D721Med (cell line): Measurements from ENCODE around the gene DIP2A.

Experiments
- DNase-seq: peaks from one replicate; pipeline ENCODE4 v3.0.0; 2011; ENCODE audit warnings: low spot score; ENCODE audit not compliant: insufficient read length
- FAIRE-seq: peaks from 2 replicates; lab custom pipeline; 2011; peaks lifted over from hg19 to GRCh38; lab: Jason Lieb, UNC
- TF ChIP-seq, protein P1 (sequence below): IDR thresholded peaks from 2 replicates; pipeline ENCODE4 v1.5.1; 2012; ENCODE audit warnings: mild to moderate bottlenecking, control low read depth; ENCODE audit not compliant: insufficient read depth; ENCODE audit errors: missing control alignments

Gene DIP2A

DNA sequence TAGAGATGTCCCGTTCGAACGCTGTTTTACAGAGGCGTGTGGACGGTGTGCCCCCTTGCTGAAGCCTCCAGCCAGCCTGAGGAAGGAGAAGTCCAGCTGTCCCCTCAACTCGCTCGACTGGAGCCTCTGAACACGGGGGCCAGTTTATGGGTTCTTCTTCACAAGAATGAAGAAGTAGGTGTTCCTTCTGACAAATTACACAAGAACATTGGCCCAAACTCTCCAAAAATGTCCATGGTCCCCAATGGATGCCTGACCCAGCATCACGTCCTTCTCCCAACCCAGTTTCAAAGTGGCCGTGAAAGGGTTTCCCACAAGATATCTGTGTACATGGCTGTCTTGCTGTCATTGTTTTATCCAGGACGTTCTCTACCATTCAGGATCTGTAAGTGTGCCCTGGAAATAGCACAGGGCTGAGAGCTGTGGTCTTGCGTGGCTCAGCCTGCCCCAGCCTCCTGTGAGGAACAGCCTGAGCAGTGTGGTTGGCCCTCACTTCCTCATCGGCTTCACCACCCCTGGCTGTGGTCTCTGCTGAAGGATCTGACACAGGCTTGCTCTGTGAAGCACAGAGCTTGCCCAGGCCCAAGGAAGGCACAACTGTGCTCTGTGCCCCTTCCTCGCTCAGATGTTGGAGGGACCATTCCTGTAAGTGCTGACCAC, 147.2 kb downstream of the DIP2A start:
- DNase-seq (no peak), FAIRE-seq (no peak)

DNA sequence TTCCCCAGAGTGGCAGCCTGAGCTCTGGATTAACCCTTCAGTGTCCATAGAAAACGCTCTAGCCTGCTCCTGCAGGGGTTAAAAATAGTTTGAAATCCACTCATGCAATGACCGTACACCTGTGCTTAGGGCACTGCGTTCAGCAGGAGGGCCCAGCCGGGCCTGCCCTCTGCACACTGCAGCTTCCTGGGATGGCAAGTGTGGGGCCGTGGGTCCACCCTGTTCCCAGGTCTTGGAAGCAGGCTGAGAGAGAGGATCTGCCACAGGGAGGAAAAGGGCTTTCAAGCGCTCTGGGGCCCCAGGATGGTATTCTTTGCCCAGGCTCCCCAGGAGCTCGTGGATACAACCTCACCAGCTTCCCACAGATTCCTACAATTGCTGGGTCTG, 147.7 kb downstream of the DIP2A start:
- FAIRE-seq (no peak), DNase-seq (no peak)
- TF ChIP-seq, protein P1, sequence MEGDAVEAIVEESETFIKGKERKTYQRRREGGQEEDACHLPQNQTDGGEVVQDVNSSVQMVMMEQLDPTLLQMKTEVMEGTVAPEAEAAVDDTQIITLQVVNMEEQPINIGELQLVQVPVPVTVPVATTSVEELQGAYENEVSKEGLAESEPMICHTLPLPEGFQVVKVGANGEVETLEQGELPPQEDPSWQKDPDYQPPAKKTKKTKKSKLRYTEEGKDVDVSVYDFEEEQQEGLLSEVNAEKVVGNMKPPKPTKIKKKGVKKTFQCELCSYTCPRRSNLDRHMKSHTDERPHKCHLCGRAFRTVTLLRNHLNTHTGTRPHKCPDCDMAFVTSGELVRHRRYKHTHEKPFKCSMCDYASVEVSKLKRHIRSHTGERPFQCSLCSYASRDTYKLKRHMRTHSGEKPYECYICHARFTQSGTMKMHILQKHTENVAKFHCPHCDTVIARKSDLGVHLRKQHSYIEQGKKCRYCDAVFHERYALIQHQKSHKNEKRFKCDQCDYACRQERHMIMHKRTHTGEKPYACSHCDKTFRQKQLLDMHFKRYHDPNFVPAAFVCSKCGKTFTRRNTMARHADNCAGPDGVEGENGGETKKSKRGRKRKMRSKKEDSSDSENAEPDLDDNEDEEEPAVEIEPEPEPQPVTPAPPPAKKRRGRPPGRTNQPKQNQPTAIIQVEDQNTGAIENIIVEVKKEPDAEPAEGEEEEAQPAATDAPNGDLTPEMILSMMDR: no peak

More for the DNA sequence above, 147.2 kb downstream of the DIP2A start:
- TF ChIP-seq, protein P1: no peak

DNA sequence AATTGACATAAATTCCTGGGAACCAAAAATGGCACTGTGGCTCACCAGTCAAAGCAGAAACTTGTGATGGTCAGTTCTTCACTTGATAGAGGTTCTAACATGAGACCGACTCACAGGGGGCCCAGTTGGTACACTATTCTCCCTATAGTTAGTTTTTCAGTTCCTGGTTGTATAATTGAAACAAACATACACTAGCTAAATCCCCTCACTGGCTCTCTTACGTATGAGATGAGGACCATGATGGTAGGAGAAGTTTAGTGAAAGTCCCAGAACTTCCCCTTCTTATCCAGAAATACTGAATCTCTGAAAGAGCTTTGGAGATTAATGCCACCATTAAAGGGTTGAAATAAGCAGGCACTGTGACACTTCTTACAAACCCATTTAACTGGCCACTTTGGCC, 148.9 kb downstream of the DIP2A start:
- DNase-seq (no peak), FAIRE-seq (no peak)
- TF ChIP-seq, protein P1: no peak

DNA sequence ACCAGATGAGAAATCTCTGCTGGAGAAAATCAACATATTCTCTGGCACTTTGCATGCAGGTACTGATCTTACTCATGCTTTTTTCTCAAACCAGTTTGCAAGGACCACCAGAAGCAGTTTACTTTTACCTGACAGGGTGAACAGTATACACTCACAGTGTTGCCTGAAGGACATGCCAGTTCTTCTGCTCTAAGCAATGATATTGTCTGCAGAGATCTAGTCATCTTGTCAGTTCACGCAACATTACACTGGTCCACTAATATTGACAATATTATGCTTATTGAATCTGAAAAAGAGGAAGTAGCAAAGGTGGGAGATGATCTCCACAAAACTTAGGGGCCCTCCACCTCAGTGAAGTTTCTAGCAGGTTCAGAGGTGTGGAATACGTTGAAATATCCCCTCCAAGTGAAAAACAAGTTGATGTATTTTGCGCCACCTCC, 150.0 kb downstream of the DIP2A start:
- FAIRE-seq: no peak
- DNase-seq: no peak
- TF ChIP-seq, protein P1: no peak

DNA sequence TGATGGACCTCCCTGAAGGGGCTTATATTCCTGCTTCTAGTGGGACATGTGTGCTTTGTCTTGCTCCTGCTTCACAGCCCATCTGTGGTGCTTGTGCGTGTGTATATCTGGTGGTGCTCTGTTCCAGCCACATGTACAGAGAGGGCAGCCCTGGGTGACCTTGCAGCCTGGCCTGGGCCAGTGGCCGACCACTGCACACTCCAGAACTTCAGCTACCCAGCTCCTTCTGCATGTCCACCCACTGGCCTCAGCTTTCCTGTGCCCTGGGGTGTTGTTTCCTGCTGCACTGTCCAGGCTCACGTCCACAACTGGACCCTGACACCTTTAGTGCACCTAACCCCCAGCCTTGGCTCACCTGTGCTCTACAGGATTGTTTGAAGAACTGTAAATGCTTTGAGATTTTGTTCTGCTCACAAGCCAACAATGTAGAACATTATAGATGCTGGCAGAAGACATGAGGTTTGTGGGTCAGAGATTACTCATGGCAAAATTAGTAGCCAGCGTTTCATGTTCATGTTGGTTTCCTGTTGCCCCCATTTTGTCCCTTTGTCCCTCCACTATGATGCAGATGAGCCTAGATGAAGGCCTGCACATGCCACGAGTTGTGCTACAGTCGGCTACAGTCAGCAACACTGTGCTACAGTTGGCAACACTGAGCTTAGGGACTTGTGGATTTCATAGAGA, 151.5 kb downstream of the DIP2A start:
- FAIRE-seq (no peak), DNase-seq (no peak)
- TF ChIP-seq, protein P1: no peak

DNA sequence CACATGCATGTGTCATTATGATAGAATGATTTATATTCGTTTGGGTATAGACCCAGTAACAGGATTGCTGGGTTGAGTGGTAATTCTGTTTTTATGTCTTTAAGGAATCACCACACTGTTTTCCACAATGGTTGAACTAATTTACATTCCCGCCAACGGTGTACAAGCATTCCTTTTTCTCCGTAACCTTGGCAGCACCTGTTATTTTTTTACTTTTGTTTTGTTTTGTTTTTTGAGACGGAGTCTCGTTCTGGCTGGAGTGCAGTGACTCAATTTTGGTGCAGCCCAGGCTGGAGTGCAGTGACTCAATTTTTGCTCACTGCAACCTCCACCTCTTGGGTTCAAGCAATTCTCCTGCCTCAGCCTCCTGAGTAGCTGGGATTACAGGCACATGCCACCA, 154.7 kb downstream of the DIP2A start:
- FAIRE-seq: no peak
- TF ChIP-seq, protein P1: no peak
- DNase-seq: no peak

DNA sequence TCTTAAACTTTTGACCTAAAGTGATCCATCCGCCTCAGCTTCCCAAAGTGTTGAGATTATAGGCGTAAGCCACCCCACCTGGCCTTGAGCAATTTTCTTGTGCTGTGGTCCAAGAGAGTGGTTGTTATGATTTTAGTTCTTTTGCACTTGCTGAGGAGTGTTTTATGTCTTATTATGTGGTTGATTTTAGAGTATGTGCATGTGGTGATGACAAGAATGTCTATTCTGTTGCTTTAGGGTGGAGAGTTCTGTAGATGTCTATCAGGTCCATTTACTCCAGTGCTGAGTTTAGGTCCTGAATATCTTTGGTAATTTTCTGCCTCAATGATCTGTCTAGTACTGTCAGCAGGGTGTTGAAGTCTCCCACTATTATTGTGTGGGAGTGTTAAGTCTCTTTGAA, 157.4 kb downstream of the DIP2A start:
- FAIRE-seq: no peak
- DNase-seq: no peak
- TF ChIP-seq, protein P1: no peak
